HG02571 (cell line): ENCODE data around the gene NTM.

Experiments used
- ATAC-seq: cut with Tn5 transposase; IDR thresholded peaks from one replicate; pipeline ENCODE4 v1.9.1; 2021; ENCODE audit warnings: mild to moderate bottlenecking, moderate library complexity; ENCODE audit not compliant: unreplicated experiment

NTM gene

DNA sequence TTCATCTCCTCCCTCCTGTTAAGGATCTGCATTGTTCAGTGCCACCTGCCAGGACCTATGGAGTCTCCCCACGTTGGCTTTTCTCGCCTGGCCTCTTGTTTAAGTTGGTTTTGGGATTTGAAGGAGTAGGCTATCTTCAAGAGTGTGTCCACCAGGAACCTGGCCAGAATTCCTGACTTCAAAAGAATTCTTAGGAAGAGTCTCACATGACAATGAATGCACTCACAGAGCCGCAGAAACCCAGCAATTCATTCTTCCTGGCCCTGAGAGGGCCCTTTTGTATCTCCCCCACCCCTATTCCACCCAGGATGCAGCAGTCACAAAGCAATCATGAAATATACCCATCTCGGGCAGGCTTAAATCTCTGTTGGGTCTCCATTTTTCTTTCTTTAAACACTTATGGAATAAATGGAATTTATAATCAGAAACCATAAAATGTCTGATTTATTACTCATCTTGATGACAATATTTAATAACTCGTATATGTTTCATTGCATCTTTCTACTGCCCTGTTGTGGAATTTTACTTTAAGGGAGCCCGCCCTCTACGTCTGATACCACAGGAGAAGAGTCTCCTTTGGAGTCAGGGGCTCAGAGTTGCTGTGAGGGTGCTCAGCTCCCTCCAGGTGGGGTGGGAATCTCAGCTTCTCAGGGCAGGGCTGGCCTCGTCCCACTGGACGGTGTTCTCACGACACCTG, 507.0 kb downstream of the NTM start:
- no peak for ATAC-seq

DNA sequence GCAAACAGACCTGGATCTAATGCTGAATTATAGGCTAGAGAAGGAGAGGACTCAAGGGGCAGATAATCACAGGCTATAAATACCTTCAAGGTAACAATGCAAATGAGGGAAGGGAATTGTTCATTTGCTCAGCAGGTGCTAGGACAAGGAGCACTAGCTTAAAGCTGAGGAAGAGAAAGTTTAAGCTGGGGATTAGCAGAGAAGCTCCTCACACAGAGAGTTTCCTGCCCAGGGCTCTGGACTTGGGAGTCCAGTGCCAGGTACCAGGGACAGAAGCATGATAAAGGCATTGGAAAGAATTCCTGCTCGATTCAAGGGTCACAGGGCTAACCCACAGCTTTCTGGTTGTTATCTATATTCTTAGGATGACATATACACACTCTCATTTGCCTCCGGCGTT, 509.9 kb downstream of the NTM start:
- ATAC-seq, result no peak

- ATAC-seq, result no peak
Observed at GRCh38 chr11:131880976-131881375, 510.6 kb downstream of the NTM start.

GRCh38 chr11:131883332-131883731, 512.9 kb downstream of the NTM start:
- no peak for ATAC-seq

- ATAC-seq, result no peak
Observed at GRCh38 chr11:131884461-131885073, 514.2 kb downstream of the NTM start.

GRCh38 chr11:131885431-131885830, 515.0 kb downstream of the NTM start:
- no peak for ATAC-seq

- no peak for ATAC-seq
Observed at GRCh38 chr11:131886201-131886600, 515.8 kb downstream of the NTM start.

GRCh38 chr11:131888230-131888855, 517.9 kb downstream of the NTM start:
- no peak for ATAC-seq

DNA sequence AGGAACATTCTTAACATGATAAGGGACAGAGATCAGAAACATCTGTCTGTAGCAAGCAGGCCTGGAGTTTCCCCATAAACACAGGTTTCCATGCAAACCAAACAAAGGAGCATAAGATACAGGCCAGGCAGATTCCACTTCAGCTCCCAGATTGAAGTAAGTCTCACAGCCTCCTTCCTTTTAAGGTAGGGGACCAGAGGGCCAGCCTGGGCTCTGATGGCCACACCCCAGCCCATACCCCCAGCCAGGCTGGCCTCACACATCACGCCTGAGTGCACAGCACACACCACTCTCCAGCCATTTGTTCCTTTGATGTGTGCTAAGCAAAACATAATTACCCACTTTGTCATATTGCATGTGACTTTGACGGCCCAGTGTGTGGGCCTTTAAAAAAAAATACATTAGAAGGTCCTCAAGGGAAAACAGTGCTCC, 518.7 kb downstream of the NTM start:
- ATAC-seq, result no peak

DNA sequence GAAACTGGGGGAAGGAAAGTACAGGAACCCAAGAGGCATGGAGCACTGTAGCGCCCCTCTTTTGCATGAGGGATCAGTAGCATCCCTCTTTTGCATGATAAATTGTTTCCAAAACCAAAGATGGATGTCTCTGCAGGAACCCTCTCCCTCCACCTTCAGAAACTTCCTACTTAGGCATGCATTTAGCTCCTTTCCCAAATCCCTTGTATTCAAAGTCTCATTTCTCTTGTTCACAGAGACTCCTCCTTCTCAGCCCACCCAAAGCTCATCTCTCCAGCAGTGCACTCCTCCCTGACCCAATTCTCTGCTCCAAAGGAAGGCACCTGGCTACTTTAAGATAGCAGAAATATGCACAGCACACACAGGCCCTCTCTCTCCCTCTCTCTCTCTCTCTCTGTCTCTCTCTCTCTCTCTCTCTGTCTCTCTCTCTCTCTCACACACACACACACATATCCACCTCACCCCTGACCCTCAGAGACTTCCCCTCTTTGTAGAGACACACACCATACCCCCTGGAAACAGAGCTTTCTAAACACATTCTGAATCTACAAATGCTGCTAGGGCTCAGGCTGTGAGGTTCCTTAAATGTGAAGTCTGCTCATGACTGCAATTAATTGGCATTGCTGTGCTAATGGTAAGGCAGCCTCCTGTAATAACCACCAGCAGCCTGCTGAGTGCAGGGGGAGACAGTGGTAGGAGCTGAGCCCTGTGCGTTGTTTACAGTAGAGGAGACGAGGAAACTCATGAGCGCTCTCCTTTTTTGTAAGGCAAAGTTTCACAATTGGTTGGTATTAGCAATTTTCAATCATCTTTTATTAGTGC, 519.6 kb downstream of the NTM start:
- no peak for ATAC-seq

GRCh38 chr11:131893103-131893890, 522.9 kb downstream of the NTM start:
- ATAC-seq, result peak; percentile 77

DNA sequence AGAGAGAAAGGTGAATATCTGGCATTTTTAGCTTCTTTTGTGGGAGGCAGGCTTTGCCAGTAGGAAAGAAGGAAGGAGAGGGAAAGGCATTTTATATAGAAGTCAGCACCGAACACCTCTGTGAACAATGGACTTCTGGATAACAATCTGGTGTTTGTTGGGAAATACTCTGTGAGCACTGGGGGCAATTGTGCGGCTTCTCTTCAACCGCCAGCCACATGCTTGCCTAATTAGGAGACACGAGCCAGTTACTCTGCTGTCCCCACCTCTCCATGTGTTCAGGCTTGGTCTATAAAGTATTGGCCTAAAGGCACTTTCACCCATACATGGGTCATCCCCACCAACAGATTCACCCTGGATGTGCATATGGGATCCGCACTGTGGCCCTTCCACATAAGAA, 523.6 kb downstream of the NTM start:
- ATAC-seq, result no peak

DNA sequence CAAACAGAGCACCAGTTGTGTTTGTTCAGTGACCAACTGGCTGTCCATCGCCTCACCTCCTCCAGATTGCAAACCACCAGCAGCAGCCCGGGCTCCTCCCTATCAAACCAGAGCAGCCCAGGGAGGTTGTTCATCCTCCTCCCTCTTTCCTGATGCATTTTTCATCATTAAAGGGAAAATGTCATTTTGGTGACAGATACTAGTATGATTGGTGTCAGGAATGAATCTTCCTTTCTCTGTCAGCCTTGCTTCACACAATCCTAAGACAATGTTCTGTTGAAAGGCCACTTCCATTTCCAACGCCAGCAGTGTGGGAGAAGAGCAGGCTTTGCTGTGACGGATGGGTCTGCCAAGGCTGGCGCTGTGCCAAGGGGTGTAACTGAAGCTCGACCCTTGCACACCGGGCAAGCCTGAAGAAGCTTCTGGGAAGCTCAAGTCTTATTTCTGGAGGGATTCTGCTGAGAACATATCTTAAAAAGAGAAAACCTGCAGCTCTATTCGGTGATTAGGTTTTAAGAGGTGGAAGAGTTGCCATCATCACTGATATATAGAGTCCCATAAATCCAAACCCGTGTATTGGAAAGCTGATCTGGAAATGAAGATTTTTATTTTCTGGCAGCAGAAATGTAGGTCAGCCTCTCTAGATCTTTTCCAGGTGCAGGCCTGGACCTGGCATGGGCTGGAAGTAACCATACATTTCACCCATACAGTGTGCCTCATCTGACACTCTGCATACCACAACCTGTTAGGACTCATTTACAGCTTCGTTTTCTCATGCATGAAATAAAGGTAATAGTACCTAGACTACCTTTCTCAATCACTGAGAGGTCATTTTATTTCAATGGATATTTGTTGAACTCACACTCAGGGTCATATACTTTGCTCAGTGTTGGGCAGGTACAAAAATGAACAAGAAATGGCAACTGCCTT, 524.5 kb downstream of the NTM start:
- no peak for ATAC-seq

DNA sequence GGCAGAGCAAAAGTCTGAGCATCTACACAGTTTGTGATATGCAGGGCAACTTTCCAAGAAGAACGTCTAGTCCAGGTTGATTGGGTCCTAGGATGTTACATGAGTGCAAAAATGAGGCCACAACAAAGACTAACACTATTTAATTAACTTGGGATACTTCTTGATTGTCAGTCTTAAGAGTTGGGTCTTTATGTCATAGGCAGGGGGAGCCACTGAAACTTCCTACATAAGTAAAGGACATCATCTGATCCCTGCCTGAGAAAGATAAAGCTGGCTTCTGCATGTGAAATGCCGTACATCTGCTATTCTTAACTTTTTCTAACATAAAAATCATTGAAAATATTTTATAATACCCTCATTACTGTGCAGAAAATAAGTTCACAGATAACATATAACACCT, 525.5 kb downstream of the NTM start:
- no peak for ATAC-seq

GRCh38 chr11:131896978-131897615, 526.7 kb downstream of the NTM start:
- no peak for ATAC-seq

DNA sequence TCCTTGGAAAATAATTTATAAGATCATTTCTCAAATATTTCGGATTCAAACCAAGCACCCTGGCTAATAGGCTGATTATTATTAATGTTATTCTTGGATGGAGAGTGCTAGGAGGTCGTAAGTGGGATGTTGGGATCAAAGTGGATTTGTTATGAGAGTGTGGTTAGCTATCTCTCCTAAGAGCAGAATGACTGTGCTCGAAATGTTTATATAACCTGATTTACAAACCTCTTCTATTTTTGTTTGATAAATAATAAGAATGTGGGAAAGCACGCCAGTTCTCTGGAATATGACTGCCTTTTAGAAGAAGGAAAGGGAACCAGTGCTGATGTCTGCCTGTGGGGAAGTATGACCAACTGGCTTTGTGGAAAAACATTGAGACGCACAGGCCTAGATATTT, 527.5 kb downstream of the NTM start:
- ATAC-seq, result no peak

GRCh38 chr11:131898949-131899348, 528.5 kb downstream of the NTM start:
- no peak for ATAC-seq

GRCh38 chr11:131899950-131900580, 529.6 kb downstream of the NTM start:
- no peak for ATAC-seq

DNA sequence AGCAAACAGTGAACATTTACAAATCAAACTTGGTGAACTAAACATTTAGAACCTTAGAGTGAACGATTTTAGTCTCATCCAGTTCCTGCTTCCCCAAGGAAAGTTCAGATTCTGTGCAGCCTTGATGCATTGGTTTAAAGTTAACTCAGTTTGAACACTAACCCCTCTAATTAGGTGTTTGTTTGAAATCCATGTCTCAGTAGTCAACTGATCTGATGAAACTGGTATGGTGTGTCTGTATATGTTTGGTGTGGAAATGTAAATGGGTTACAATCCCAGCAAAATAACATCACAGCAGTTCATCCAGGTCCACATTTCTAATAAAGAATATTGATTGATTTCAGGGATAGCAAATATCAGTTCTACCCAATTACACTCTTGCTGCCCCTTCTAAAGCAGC, 532.0 kb downstream of the NTM start:
- no peak for ATAC-seq
